AG04450 (cell line): ENCODE results near the gene SPAG7. TPM values are rescaled to one million over a fixed set of nuclear protein-coding genes. Genes with fewer than 3 reads are reported as not detected.
"Not testable (repeated sequence)": the region's sequence is repeated elsewhere in the genome, so short reads cannot be mapped to it uniquely, and the experiment has no call there.

Experiments used
- CTCF ChIA-PET: fragments of 300-600, 350-600 bp; formaldehyde crosslinking; extraction: SDS; loops from one replicate; lab custom pipeline; 2022; ENCODE audit warnings: antibody characterized with exemption, inconsistent platforms; lab: Charles Lee
- POLR2A ChIA-PET: fragments of 350-600 bp; formaldehyde crosslinking; extraction: SDS; loops from one replicate; lab custom pipeline; 2021; ENCODE audit warnings: antibody characterized with exemption, inconsistent platforms; lab: Yijun Ruan, JAX
- DNase-seq: peaks from one replicate; pipeline ENCODE4 v3.0.0-alpha.2; 2011; ENCODE audit warnings: low read depth, low spot score
- H3K27ac ChIP-seq: one replicate; pipeline ENCODE4 v1.5.1; 2012; ENCODE audit warnings: low read depth, low read length, control low read depth
- H3K27me3 ChIP-seq: one replicate; pipeline ENCODE4 v1.6.0; 2012; ENCODE audit warnings: low read length; ENCODE audit not compliant: control insufficient read depth, insufficient read depth
- H3K4me3 ChIP-seq: 2 replicates; pipeline ENCODE4 v1.5.1; 2011; ENCODE audit warnings: mild to moderate bottlenecking, low read depth, low read length, control low read depth
- H3K9me3 ChIP-seq: 2 replicates; pipeline ENCODE4 v1.5.1; 2012; ENCODE audit warnings: low read length; ENCODE audit not compliant: control insufficient read depth, insufficient read depth
- CTCF ChIP-seq: IDR thresholded peaks from 2 replicates; pipeline ENCODE4 v1.5.1; 2011; ENCODE audit warnings: low read depth, low read length, control low read depth, inconsistent platforms
- polyA plus RNA-seq: library from polyadenylated mRNA; depleted of rRNA; stranded (reverse); fragments of >200 nt; gene quantifications from 2 replicates; pipeline ENCODE4 v1.2.3, GENCODE V29; 2011

The SPAG7 gene
- polyA plus RNA-seq, 1 experiment, result 71.1 TPM

- ChIA-PET POLR2A (no interaction called here), CTCF (no interaction called here)
Observed at GRCh38 chr17:4928881-4929280, 38.7 kb downstream of the SPAG7 start.

GRCh38 chr17:4926577-4927335, 40.9 kb downstream of the SPAG7 start:
- H3K27me3 ChIP-seq, CTCF ChIA-PET, H3K9me3 ChIP-seq, H3K27ac ChIP-seq, DNase-seq, H3K4me3 ChIP-seq: not testable (repeated sequence)
- POLR2A ChIA-PET, result interaction anchor here (0.7 to 1.0 kb wide), 2 partner anchors 13 to 120 kb away, joined by 4 to 6 read pairs; no protein-coding TSS in a partner anchor

More at GRCh38 chr17:4928881-4929280, 38.7 kb downstream of the SPAG7 start:
- DNase-seq, result no peak
- no peak for TF ChIP-seq CTCF
- no peaks in the 10 kb centered on the region for H3K27me3 ChIP-seq
- H3K9me3 ChIP-seq, result no peaks in the 10 kb centered on the region
- no peak overlapping the region for H3K27ac ChIP-seq
- H3K4me3 ChIP-seq, result no peak overlapping the region

- POLR2A ChIA-PET, result no interaction called here
- H3K27ac ChIP-seq, result no peak overlapping the region
Observed at GRCh38 chr17:4921320-4921719, 46.3 kb downstream of the SPAG7 start.

GRCh38 chr17:4920351-4921048, 47.1 kb downstream of the SPAG7 start:
- H3K27ac ChIP-seq, result no peak overlapping the region
- POLR2A ChIA-PET, result interaction anchor here (0.8 to 1.3 kb wide), 2 partner anchors 11 to 19 kb away, joined by 3 to 4 read pairs; partner anchors contain the start of genes RNF167 and SLC25A11
- DNase-seq, result no peak

More at GRCh38 chr17:4921320-4921719, 46.3 kb downstream of the SPAG7 start:
- Histone ChIP-seq H3K27me3 (no peaks in the 10 kb centered on the region), H3K4me3 (no peak overlapping the region), H3K9me3 (no peaks in the 10 kb centered on the region)
- no peak for DNase-seq
- no peak for TF ChIP-seq CTCF
- CTCF ChIA-PET, result interaction anchor here (1.3 to 3.5 kb wide), 2 partner anchors 12 to 140 kb away, joined by 3 to 17 read pairs; no protein-coding TSS in a partner anchor

More at GRCh38 chr17:4920351-4921048, 47.1 kb downstream of the SPAG7 start:
- no peak for TF ChIP-seq CTCF
- Histone ChIP-seq H3K4me3 (no peak overlapping the region), H3K27me3 (no peaks in the 10 kb centered on the region), H3K9me3 (no peaks in the 10 kb centered on the region)
- CTCF ChIA-PET, result interaction anchor here (2.7 to 3.5 kb wide), 2 partner anchors 11 to 17 kb away, joined by 7 to 17 read pairs; partner anchors contain the start of gene CHRNE
